ENCODE data around the gene CFAP43.

DNA sequence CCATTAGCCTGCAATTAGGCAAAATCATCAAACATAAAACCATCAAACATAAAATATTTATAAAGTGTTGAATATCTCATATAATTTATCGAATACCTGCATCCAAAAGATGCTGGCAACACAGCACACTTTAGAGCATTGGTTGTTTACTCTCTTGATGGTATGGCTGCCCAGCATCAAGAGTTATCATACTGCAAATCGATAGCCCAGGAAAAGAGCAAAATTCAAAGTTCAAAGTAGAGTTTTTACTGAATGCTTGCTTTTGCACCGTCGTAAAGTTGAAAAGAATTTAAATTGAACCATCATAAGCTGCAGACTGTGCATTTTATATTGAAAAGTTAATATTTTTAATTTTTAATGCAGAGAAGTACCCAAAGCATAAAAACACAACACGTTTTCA, 32.6 kb upstream of the CFAP43 start:
- TF ChIP-seq, protein P1, sequence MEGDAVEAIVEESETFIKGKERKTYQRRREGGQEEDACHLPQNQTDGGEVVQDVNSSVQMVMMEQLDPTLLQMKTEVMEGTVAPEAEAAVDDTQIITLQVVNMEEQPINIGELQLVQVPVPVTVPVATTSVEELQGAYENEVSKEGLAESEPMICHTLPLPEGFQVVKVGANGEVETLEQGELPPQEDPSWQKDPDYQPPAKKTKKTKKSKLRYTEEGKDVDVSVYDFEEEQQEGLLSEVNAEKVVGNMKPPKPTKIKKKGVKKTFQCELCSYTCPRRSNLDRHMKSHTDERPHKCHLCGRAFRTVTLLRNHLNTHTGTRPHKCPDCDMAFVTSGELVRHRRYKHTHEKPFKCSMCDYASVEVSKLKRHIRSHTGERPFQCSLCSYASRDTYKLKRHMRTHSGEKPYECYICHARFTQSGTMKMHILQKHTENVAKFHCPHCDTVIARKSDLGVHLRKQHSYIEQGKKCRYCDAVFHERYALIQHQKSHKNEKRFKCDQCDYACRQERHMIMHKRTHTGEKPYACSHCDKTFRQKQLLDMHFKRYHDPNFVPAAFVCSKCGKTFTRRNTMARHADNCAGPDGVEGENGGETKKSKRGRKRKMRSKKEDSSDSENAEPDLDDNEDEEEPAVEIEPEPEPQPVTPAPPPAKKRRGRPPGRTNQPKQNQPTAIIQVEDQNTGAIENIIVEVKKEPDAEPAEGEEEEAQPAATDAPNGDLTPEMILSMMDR (IDR thresholded peaks at IDR 0.05 in 4 of 5, conservative IDR thresholded peaks at IDR 0.05 in 1 of 5), result no peak
- no peak for TF ChIP-seq POLR2A (IDR thresholded peaks at IDR 0.05)

All from gastrocnemius medialis (tissue), 4 donors.